DMS53 treated with DMSO at 0.1 percent for 48 hours (cell line): ENCODE results near the gene GFPT1.
A peak's percentile ranks its signal among the peaks of the same experiment; 100 is the strongest.

Source experiments
- DNase-seq: peaks from one replicate; lab custom pipeline; 2025; ENCODE audit not compliant: unreplicated experiment; lab: John Stamatoyannopoulos, UW

The GFPT1 gene

DNA sequence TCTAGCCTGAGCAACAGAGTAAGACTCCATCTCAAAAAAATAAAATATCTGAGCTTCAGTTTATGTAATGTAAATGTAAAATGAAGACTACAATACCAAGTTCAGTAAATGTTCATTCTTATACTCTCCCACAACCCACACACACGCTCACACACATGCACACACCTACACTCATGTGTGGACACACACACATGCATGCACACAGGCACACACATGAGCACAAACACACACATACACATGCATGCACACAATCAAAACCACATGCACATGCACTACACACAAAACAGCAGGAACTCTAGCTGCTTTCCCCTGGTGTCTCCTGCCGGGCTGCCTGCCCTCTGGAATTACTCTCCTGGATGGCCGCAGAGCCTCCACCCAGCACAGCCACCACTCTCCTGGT lies 90.6 kb downstream of the GFPT1 start:
- DNase-seq = no peak

DNA sequence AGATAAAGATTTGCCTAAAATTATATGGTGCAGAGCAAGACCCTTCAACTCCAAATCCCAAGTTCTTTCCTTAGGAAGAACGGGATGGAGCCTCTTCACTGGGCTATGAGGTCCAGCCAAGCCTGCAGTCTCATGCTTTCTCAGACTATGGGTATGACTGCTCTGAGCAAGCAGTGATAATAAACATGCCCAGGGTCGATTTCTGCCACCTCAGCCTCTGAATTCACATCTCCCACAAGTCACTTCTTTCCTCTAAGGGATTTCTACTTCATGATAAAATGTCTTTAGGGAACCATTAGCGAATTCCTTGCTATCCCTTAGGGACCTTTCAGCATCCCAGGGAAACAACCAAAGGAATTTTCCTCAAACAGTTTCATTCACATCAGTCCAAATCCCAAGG lies 94.8 kb downstream of the GFPT1 start:
- DNase-seq = no peak

DNA sequence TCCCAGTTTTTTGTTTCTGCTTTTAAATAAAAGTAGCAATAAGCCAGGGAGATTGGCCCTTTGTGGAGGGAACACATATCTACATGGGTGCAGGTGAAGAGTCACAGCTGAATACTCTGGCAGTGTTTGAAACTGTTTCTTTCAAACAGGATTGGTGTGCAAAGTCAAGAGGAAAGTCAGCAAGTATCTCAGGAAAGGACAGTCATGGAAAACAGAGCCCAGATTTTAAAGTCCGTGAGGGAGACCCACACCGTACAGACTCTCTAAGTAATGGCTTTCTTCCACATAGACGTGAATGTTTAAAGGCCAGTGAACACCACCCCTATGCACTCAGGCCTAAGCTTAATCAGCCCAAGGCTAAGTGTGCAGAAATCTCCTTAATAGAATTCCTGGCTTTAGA lies 95.3 kb downstream of the GFPT1 start:
- no peak for DNase-seq

GRCh38 chr2:69291004-69291650 lies 95.9 kb downstream of the GFPT1 start:
- no peak for DNase-seq

GRCh38 chr2:69288429-69288828 lies 98.6 kb downstream of the GFPT1 start:
- no peak for DNase-seq

- DNase-seq = no peak
Observed at GRCh38 chr2:69287544-69287943, 99.5 kb downstream of the GFPT1 start.

DNA sequence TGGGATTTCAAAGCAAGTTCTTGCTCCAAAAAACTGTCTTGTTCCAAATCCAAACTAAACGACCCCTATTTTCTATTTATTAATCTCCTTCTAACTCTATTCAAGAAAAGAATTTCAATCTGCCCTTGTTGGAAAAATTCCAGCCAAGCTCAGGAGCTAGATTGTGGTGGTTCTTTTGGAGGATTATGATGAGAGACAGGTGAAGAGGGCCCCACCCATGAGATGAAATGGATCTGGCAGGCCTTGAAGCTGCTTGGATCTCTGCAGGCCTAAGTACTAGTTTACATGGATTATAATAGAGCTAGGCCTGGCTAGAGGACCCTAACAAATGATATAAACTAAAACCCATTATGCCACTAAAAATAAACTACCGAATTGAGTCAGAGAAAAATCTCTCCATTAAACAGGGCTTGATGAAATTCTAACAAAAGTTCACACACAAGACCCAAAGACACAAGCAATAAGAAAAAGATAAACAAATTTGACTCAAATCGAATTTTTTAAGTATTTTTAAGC lies 101.6 kb downstream of the GFPT1 start:
- no peak for DNase-seq

GRCh38 chr2:69280796-69281412 lies 106.1 kb downstream of the GFPT1 start:
- DNase-seq = no peak

DNA sequence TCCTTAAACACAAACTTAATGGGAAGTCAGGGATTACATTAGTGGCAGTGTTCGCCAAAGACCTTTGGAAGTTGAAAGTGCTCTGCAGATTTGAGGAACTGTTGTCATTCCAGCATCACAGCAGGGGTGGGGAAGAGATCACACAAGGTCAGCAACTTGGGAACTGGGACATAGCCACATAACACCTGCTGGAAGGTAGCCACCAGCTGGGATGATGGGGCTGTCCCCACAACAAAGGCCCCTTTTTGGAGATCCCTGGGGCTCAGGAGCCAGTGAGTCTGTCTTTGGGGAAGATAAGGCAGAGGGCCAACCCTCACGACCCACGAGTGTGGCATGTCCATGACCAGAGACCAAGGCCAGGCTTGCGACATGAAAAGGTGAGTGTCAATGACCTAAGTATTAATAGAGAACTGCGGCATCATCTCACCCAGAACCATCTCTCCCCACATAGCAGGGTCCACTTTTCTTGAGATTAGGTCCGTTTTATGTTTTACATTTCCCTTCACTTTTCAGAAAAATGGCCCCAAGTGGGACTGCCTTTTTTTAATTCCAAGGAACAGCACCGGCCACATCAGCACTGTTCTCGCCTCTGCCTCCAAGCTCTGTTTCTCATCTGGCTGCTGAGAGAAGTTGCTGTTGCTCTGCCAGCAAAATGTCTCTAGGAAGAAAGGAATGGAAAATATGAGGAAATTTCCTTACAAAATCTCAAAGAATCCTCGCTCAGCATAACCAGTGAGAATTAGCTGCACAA lies 106.9 kb downstream of the GFPT1 start:
- DNase-seq = no peak

GRCh38 chr2:69279211-69279610 lies 107.8 kb downstream of the GFPT1 start:
- DNase-seq = no peak

DNA sequence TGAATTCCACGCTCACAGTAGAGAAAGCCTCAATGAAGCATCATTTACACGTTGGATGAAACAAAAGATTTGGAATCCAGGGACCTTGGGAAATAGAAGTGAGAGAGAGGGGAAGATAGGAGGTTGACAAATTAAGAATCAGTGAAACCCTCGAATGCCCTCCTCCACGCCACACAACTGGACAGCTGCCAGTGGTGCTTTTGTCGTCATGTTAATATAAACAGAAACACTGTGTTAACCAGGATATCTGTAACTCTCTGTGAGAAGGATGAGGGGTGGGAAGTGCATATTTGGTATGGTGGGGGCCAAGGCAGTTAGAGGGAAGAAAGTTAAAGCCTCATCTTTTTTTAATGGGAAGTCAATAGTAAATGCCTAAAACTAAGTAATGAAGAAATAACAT lies 108.7 kb downstream of the GFPT1 start:
- DNase-seq = no peak

DNA sequence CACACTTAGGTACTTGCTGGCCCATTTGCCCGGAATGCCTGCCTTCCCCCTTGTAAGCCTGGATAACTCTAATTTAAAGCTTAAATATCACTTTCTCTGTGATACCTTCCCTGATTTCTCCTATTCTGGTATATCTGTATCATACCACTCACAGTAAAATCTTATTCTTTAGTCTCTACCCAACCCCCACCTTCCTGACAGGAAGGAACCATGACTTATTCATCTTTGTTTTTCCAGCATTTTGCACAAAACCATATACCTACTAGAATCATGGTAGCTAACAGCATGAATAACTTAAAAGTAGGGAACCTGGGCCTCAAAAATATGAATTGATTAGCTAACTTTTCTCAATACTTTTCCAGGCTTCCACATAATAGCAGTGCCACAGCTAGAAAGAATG lies 111.5 kb downstream of the GFPT1 start:
- no peak for DNase-seq

GRCh38 chr2:69272803-69273471 lies 114.1 kb downstream of the GFPT1 start:
- DNase-seq = peak; percentile 2

DNA sequence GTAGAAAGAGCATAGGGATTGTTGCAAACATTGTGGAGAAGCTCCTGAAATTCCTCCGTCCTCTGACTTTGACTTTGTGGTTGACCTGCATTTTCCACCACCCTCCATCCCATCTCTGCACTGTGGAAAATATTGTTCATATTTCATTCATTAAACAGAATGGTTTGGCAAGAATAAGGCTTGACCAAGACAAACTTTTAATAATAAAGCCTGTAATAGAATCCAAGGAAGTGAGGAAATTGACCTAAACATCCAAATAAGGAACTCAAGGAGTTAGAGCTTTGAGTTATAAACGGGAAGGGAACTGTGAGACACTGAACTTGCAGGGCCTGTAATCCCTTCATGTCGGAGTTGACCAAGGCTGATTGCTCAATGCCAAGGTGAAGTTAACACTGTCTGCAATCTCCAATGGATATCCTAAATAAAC lies 115.2 kb downstream of the GFPT1 start:
- no peak for DNase-seq
